Activated CD4-positive, CD25-positive, alpha-beta regulatory T cell treated with anti-CD3 and anti-CD28 coated beads, Interleukin-2, amount 50 U/mL, for 72 hours (primary cell): ENCODE data around the gene UNC13B.
"Not testable (repeated sequence)": the region's sequence is repeated elsewhere in the genome, so short reads cannot be mapped to it uniquely, and the experiment has no call there.

Experiments
- DNase-seq: peaks from one replicate; pipeline ENCODE4 v3.0.0; 2021

The UNC13B gene

DNA sequence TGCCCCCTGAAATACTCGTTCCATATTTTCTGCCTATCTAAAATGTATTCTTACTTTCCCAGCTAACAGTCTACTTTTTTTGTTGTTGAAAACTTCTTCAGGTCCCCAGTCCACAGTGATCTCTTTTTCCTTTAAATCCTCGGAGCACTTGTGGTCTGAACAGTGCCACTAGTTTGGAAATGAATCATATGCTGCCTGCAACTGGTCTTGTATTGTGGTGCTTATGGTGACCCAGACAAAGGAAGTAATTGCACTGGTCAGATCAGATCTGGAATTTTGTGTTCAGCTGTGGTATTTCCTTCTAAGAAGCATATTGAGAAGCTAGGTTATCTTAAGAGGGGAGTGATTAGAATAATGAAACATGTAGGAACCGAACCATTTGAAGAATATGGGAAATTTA lies 2.9 kb downstream of the UNC13B start:
- no peak for DNase-seq

DNA sequence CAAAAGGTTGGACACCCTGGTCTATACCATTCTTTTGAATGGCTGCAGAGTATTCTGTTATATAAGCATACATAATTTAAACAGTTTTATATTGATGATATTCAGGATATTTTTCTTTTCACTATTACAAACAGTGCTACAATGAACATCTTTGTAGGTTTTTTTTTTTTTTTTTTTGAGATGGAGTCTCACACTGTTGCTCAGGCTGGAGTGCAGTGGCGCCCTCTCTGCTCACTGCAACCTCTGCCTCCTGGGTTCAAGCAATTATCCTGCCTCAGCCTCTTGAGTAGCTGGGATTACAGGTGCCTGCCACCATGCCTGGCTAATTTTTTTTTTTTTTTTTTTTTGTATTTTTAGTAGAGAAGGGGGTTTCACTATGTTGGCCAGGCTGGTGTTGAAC lies 5.6 kb downstream of the UNC13B start:
- DNase-seq, result not testable (repeated sequence)

- no peak for DNase-seq
These were observed 7.2 kb downstream of the UNC13B start for GRCh38 chr9:35168963-35169362.

DNA sequence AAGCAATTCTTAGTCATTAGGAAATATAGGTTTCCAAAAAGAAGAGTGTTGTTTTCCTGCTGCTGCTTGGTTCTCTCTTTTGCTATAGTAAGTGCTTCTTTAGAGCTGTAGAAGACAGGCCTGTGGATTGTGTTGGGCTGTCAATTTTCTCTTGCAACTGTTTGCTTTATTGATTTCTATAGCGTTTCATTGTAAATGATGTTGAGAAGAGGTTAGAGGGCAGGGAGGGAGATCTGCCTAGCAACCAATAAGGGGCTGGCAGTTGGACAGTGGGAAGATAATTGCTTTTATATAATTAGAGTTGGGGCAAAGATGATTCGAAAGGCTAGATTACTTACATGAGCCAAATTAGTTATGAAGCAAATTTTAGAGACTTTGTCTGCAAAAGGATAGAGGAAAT lies 11.1 kb downstream of the UNC13B start:
- no peak for DNase-seq

DNA sequence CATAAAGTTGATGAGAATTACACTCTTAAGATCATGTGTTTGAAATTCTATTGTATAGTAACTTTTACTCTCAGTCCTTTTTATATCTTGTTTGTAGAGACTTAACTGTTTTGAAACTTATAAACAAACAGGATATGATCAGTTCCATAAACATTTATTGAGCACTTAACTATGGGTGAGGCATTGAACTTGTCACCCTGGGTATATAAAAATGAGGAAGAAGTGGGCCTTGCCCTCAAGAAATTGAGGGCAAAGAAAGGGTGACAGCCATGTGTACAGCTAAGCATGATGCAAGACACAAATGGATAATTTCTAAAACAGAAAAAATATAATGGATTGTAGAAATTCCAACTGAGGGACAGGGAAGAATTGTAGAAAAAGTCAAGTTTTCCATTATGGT lies 15.7 kb downstream of the UNC13B start:
- DNase-seq, result no peak

GRCh38 chr9:35179347-35180280 lies 17.8 kb downstream of the UNC13B start:
- DNase-seq, result no peak

GRCh38 chr9:35180801-35181200 lies 19.0 kb downstream of the UNC13B start:
- no peak for DNase-seq

- DNase-seq, result not testable (repeated sequence)
These were observed 20.6 kb downstream of the UNC13B start for GRCh38 chr9:35182401-35182800.

GRCh38 chr9:35182996-35183754 lies 21.4 kb downstream of the UNC13B start:
- not testable (repeated sequence) for DNase-seq

DNA sequence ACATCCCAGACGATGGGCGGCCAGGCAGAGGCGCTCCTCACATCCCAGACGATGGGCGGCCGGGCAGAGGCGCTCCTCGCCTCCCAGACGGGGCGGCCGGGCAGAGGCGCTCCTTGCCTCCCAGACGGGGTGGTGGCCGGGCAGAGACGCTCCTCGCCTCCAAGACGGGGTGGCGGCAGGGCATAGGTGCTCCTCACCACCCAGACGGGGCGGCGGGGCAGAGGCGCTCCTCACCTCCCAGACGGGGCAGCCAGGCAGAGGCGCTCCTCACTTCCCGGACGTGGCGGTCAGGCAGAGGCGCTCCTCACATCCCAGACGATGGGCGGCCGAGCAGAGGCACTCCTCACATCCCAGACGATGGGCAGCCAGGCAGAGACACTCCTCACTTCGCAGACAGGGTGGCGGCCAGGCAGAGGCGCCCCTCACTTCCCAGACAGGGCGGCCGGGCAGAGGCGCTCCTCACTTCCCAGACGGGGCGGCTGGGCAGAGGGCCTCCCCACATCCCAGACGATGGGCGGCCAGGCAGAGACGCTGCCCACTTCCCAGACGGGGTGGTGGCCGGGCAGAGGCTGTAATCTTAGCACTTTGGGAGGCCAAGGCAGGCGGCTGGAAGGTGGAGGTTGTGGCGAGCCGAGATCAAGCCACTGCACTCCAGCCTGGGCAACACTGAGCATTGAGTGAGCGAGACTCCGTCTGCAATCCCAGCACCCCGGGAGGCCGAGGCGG lies 22.1 kb downstream of the UNC13B start:
- not testable (repeated sequence) for DNase-seq

DNA sequence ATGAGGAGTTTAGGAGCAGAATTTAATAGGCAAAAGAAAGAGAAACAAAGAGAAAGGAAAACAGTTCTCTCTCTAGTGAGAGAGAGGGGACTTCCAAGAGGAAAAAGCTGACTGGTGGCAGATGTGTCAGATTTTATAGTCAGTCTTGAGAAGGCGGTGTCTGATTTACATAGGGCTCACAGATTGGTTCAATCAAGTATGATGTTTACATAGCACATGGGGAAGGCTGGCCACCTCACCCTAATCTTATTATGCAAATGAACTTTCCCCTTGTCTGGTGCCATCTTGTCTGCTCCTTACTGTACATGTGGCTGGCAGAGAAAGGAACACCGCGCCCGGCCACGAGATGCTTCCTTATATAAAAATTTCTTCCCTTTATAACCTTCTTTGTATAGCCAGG lies 24.7 kb downstream of the UNC13B start:
- no peak for DNase-seq

GRCh38 chr9:35190203-35190602 lies 28.4 kb downstream of the UNC13B start:
- DNase-seq, result no peak

DNA sequence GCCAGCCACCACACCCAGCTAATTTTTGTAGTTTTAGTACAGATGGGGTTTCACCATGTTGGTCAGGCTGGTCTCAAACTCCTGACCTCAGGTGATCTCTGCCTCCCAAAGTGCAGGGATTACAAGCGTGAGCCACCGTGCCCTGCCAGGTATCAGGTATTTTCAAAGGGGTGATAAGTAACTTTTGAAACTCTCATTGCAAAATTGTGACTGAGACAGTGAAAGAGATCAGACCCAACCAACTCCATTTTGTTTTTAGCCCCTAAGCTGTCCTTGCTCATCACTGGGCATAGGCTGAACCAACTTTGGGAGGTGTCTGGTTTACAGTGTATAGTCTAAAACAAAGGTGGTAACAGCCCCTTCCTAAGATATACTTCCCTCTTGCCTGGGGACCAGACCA lies 29.3 kb downstream of the UNC13B start:
- DNase-seq, result no peak

- no peak for DNase-seq
These were observed 32.0 kb downstream of the UNC13B start for GRCh38 chr9:35193762-35194161.

DNA sequence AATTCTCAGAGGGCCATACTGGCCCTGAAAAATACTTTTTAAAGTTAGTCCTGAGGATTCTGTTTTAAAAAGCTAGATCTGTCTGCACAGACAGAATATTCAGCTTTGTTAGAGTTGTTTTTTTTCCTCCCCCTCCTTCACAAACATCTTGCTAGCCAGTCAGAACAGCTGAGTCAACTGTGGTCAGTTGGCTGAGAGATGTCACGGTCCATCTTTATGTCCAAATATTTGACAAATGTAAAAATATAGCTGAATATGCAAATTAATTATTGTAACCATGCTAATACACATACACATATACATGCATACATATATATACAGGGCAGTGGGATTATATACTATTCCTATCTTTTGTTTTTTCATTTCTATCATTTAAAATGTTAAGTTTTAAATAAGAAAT lies 33.9 kb downstream of the UNC13B start:
- no peak for DNase-seq

GRCh38 chr9:35198191-35198590 lies 36.4 kb downstream of the UNC13B start:
- no peak for DNase-seq

DNA sequence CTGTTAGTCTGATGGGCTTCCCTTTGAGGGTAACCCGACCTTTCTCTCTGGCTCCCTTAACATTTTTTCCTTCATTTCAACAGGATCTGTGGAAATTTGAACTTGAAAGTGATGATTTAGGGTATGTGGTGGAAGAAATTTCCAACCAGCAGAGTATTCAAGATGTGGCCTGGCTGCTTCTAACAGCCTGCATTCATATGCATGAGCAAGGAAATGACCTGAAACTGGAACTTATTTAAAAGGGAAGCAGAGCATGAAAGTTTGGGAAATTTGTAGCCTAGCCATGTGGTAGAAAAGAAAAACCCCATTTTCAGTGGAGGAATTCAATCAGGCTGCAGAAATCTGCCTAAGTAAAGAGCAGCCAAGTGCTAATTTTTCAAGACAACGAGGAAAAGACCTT lies 41.7 kb downstream of the UNC13B start:
- no peak for DNase-seq

DNA sequence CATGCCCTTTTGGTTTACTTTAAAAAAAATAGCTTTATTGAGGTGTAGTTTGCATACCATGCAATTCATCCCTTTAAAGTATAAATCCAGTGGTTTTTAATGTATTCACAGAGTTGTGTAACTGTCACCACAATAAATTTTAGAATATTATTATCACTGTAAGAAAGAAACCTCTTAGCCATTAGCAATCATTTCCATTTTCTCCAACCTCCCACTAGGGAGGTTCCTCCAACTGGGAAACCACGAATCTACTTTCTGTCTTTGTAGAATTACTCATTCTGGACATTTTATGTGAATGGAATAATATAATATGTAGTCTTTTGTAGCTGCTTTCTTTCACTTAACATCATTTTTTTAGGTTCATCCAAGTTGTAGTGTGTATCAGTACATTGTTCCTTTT lies 43.5 kb downstream of the UNC13B start:
- DNase-seq, result no peak

- DNase-seq, result no peak
These were observed 50.0 kb downstream of the UNC13B start for GRCh38 chr9:35211854-35212253.

GRCh38 chr9:35220659-35221338 lies 59.0 kb downstream of the UNC13B start:
- DNase-seq, result no peak

DNA sequence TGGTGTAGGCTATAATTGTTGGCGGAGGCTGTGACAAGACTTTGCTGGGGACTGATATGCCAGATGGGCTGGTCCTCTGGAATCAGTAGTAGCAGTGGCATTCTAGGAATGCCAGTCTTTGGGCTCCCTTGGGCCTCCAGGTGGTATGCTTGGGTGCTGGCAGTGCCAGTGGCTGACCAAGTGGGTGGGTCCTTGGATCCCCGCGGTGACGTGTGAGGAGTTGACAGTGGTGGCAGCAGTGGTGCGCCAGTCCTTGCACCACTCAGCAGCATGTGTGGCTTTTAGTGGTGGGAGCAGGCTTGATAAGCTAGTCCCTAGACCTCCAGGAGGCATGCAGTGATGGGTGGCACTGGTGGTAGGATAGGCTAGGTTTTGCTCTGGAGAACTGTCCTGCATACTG lies 63.9 kb downstream of the UNC13B start:
- no peak for DNase-seq

DNA sequence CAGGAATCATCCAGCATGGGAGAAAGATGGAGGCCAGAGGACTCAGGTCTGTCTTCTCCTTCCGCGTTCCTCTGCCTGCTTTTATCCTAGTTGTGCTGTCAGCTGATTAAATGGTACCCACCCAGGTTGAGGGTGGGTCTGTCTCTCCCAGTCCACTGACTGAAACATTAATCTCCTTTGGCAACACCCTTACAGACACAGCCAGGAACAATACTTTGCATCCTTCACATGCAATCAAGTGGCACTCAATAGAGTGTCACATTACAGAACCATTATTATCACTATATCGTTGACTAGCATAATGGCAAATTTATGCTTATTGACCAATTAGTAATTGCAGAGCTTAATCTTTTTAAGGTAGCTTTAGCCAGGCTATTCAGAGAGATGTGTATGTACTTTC lies 64.8 kb downstream of the UNC13B start:
- DNase-seq, result no peak

DNA sequence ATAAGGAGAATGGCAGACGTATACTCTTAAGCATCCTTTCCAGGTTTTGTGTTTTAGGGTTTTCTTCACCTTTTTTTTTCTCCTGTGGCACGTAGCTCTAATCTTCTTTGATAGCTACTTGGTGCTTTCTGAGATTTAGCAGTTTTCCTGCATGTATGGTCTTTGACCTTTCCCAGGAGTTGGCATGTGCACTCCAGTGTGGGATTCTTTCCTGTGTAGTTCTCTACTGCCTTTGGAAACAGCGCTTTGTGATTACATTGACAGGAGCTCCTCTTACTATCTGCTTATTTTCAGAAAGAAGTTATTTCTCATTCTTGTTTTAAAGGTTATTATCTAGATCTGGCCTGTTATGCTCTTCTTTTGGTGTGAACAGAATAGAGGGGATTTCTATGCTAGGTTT lies 65.5 kb downstream of the UNC13B start:
- DNase-seq, result no peak
